HepG2 (cell line): Measurements from ENCODE around the gene TBX10. TPM values are rescaled to one million over a fixed set of nuclear protein-coding genes. Genes with fewer than 3 reads are reported as not detected.

Experiments
- ATAC-seq: fragments of 200-7000 bp; cut with Tn5 transposase; 3 replicates; pipeline ENCODE4 v1.9.1; 2020; ENCODE audit warnings: mild to moderate bottlenecking, moderate library complexity
- BruUV-seq: library from RNA; stranded (reverse); fragments of 400-500 nt; replicated peaks from 2 replicates; lab custom pipeline; 2021; lab: Mats Ljungman, UMichigan
- CTCF ChIA-PET: fragments of 300-600 bp; formaldehyde crosslinking; extraction: SDS; loops from one replicate; lab custom pipeline; 2021; ENCODE audit warnings: low total read pairs, inconsistent platforms, low intra/inter-chr PET ratio; lab: Yijun Ruan, JAX
- POLR2A ChIA-PET: fragments of 350-600 bp; sonication (Branson Sonifier 250); formaldehyde crosslinking; loops from one replicate; lab custom pipeline; 2020; ENCODE audit warnings: antibody characterized with exemption, inconsistent platforms; lab: Yijun Ruan, JAX
- DNase-seq: peaks from one replicate; pipeline ENCODE4 v3.0.0-alpha.2; 2015; ENCODE audit warnings: low spot score
- FAIRE-seq: peaks from 3 replicates; lab custom pipeline; 2011; peaks lifted over from hg19 to GRCh38; lab: Jason Lieb, UNC
- H2AFZ ChIP-seq: one replicate; pipeline ENCODE4 v1.6.1; 2011; ENCODE audit warnings: low read length, inconsistent platforms
- H3K27ac ChIP-seq: fragments of 300-600 bp; 3 replicates; pipeline ENCODE4 v1.8.0; 2011; ENCODE audit warnings: mixed run types, mild to moderate bottlenecking, mixed read lengths, low read length, inconsistent platforms; ENCODE audit not compliant: insufficient read depth; ENCODE audit errors: extremely low read length
- H3K27me3 ChIP-seq, 2 experiments: fragments of 200-600 bp in 1 of 2; 2 replicates in 1 of 2; 3 replicates in 1 of 2; pipeline versions ENCODE4 v1.6.0 to v1.8.0; 2011; ENCODE audit warnings: low read length in 2 of 2, mild to moderate bottlenecking in 2 of 2, moderate library complexity in 2 of 2, inconsistent platforms in 1 of 2; ENCODE audit not compliant: insufficient read depth in 2 of 2, control insufficient read depth in 1 of 2
- H3K36me3 ChIP-seq, 2 experiments: fragments of 200-600 bp in 1 of 2; replicated peaks in 1 of 2; 2 replicates in 1 of 2; 3 replicates in 1 of 2; pipeline versions ENCODE4 v1.5.1 to v1.8.0; 2011; ENCODE audit warnings: low read length in 2 of 2, inconsistent platforms in 1 of 2; ENCODE audit not compliant: insufficient read depth in 2 of 2, control insufficient read depth in 1 of 2
- H3K4me1 ChIP-seq: 2 replicates; pipeline ENCODE4 v1.5.1; 2012; ENCODE audit warnings: low read length, inconsistent platforms; ENCODE audit not compliant: insufficient read depth
- H3K4me2 ChIP-seq: 2 replicates; pipeline ENCODE4 v1.6.0; 2011; ENCODE audit warnings: low read depth, low read length, inconsistent platforms
- H3K4me3 ChIP-seq, 3 experiments: fragments of 200-600 bp in 1 of 3; sonication (generic), shearing (Covaris generic) in 1 of 3; replicated peaks in 1 of 3; 2 replicates each; pipeline ENCODE4 v1.5.1; 2011 to 2016; ENCODE audit warnings: low read length in 3 of 3, inconsistent platforms in 2 of 3, low read depth in 2 of 3, mild to moderate bottlenecking in 2 of 3, control low read depth in 1 of 3, mixed read lengths in 1 of 3; ENCODE audit not compliant: insufficient read depth in 1 of 3
- H3K79me2 ChIP-seq: one replicate; pipeline ENCODE4 v1.6.1; 2011; ENCODE audit warnings: low read length, inconsistent platforms; ENCODE audit not compliant: insufficient read depth
- H3K9ac ChIP-seq: 2 replicates; pipeline ENCODE4 v1.6.0; 2011; ENCODE audit warnings: mild to moderate bottlenecking, low read depth, low read length, inconsistent platforms; ENCODE audit not compliant: insufficient read depth
- H3K9me3 ChIP-seq: 2 replicates; pipeline ENCODE4 v1.5.1; 2012; ENCODE audit warnings: mild to moderate bottlenecking, low read length
- H4K20me1 ChIP-seq: 2 replicates; pipeline ENCODE4 v1.6.0; 2011; ENCODE audit warnings: inconsistent platforms, mild to moderate bottlenecking, low read length, moderate library complexity; ENCODE audit not compliant: insufficient read depth
- RBM22 ChIP-seq: fragments of 200-400 bp; formaldehyde crosslinking; optimal IDR thresholded peaks from 2 replicates; pipeline ENCODE3; 2017; ENCODE audit warnings: mild to moderate bottlenecking, low read length, moderate library complexity
- RFX5 ChIP-seq: IDR thresholded peaks from 2 replicates; pipeline ENCODE4 v1.6.1; 2011; ENCODE audit warnings: low read depth, low read length, improper control_type of control experiment
- SMAD1 ChIP-seq: sonication (generic); formaldehyde crosslinking; IDR thresholded peaks from 2 replicates; pipeline ENCODE4 v1.4.0; 2020; ENCODE audit warnings: missing genetic modification reagents, low read depth, mild to moderate bottlenecking, borderline replicate concordance
- SP5 ChIP-seq: IDR thresholded peaks from 2 replicates; pipeline ENCODE4 v1.6.1; 2016; ENCODE audit warnings: low read depth, borderline replicate concordance
- TMF1 ChIP-seq: sonication (generic); formaldehyde crosslinking; IDR thresholded peaks from 2 replicates; pipeline ENCODE4 v1.8.1; 2022; ENCODE audit warnings: low read depth, missing genetic modification reagents
- ZNF292 ChIP-seq: sonication (generic); formaldehyde crosslinking; IDR thresholded peaks from 2 replicates; pipeline ENCODE4 v1.8.1; 2022; ENCODE audit warnings: mild to moderate bottlenecking, low read depth, missing genetic modification reagents, borderline replicate concordance
- ZNF720 ChIP-seq: sonication (generic); formaldehyde crosslinking; IDR thresholded peaks from 2 replicates; pipeline ENCODE4 v1.4.0; 2020; ENCODE audit warnings: missing genetic modification reagents
- ZSCAN30 ChIP-seq: sonication (generic); formaldehyde crosslinking; IDR thresholded peaks from 2 replicates; pipeline ENCODE4 v1.5.0; 2020; ENCODE audit warnings: mild to moderate bottlenecking, missing genetic modification reagents
- WGBS: methylation state at CpG from one replicate; pipeline ENCODE4 v1.1.6; 2017; ENCODE audit warnings: low lambda C conversion rate; 5-methylcytosine and 5-hydroxymethylcytosine counted together
- in situ Hi-C: cut with HindIII; loops from 2 replicates; pipeline ENCODE4 v1.10.0; 2017; ENCODE audit warnings: low pct_unique_long_range_greater_than_20kb; ENCODE audit not compliant: extremely low pct_ligation_motif_present
- intact Hi-C: fragments of 100-400 bp; cut with micrococcal nuclease; formaldehyde crosslinking; loops from one replicate; pipeline ENCODE4 v1.10.0; 2022; ENCODE audit not compliant: unreplicated experiment
- polyA plus RNA-seq, 8 experiments: library from polyadenylated mRNA; depleted of rRNA in 3 of 8; stranded (reverse) in 7 of 8; unstranded in 1 of 8; fragments of >200 nt; fragmentation: Illumina TruSeq in 4 of 8; extraction: Trizol in 4 of 8; gene quantifications; 2 replicates each; pipeline versions ENCODE4 v1.2.1 to v1.2.3, GENCODE V29; 2011 to 2016; ENCODE audit warnings: low read depth in 4 of 8, missing spikeins in 1 of 8, mixed read lengths in 1 of 8; ENCODE audit not compliant: insufficient read depth in 1 of 8
- total RNA-seq, 5 experiments: library from RNA; depleted of rRNA; stranded (reverse); fragments of >200 nt; fragmentation: Illumina TruSeq; extraction: Trizol; gene quantifications; 2 replicates each; pipeline ENCODE4 v1.2.3, GENCODE V29; 2016; ENCODE audit warnings: low read depth in 1 of 5
- TF ChIP-seq, protein P1 (sequence below): sonication (generic); formaldehyde crosslinking; IDR thresholded peaks from 2 replicates; pipeline ENCODE4 v1.4.0; 2020; ENCODE audit warnings: missing genetic modification reagents
- TF ChIP-seq, protein P2 (sequence below): sonication (generic); formaldehyde crosslinking; IDR thresholded peaks from 2 replicates; pipeline ENCODE4; 2020; ENCODE audit warnings: missing genetic modification reagents, mild to moderate bottlenecking, borderline replicate concordance
- TF ChIP-seq, protein P3 (sequence below): sonication (generic); formaldehyde crosslinking; IDR thresholded peaks from 2 replicates; pipeline ENCODE4 v1.9.0; 2022; ENCODE audit warnings: low read depth, missing genetic modification reagents
- TF ChIP-seq, protein P4 (sequence below): sonication (generic); formaldehyde crosslinking; conservative IDR thresholded peaks from 2 replicates; pipeline ENCODE4 v1.4.0; 2020; ENCODE audit warnings: missing genetic modification reagents

TBX10 gene
- total and polyA plus RNA-seq, 2 of the 13 experiments (the other 11 are each of a cell fraction or from before 2014, with no cell fraction given) = 0.27 to 1.7 TPM

DNA sequence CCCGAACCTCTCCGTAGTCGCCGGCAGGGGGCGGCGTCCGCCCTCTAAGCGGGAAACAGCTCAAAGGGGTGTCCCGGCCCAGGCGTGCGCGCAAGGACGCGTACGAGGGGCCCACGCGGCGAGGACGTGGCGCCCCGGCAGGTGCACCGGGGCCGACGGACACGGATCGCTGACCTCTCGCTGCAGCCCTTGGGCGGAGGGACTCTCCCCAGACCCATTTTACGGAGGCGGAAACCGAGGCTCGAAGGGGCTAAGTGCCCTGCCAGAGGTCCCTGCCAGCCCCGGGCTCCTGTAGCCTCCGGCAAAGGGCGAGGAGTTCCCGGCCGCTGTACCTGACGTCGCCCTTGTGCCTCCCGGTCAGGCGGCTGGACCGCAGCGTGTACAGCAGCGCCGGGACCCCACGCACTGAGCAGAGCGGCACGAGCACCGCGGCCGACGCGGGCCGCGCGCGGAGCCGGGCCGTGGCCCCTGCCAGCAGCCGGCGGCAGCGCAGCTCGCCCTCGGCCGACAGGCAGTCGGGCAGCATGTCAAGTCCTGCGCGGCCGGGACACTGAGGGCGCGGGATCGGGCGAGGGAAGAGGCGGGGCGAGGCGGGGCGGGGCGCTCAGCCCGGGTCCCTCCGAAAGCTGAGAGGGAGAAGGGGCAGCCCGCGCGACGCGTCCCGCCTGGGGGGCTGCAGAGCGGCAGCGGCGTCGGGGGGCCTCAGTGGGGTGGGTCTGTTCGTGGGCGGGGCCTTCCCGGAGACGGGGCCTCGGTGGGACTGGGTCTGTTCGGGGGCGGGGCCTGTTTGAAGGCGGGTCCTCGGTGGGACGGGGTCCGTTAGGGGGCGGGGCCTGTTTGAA is 10.0 kb downstream of the TBX10 start, which contains the start of gene NUDT8:
TSS of gene NUDT8 (minus strand) at position 552 of the 842 bp plus-strand sequence. CDS start at position 526, 26 bp downstream.
- H3K9ac ChIP-seq = peak within 1 kb of the TSS; percentile 78
- CTCF ChIA-PET = interaction anchor here (1.0 to 2.1 kb wide), 3 partner anchors 14 to 30 kb away, joined by 5 to 16 read pairs (median 13); no protein-coding TSS in a partner anchor
- intact Hi-C loops (loop anchor here (1.0 kb wide), 1 partner anchor 30 kb away; no protein-coding TSS in a partner anchor), in situ Hi-C loops (no loop called here)
- no peaks in the 10 kb centered on the region for H3K36me3 ChIP-seq
- no peaks in the 10 kb centered on the region for H3K79me2 ChIP-seq
- peak within 1 kb of the TSS; percentile 54 to 86 (median 71) for H3K4me3 ChIP-seq
- H3K4me1 ChIP-seq = peaks cover 56% of the 10 kb centered on the region
- peak; percentile 65 for DNase-seq
- WGBS = 3% methylated on average over 14 of the region's 102 CpGs
- H3K4me2 ChIP-seq = peak within 1 kb of the TSS; percentile 91
- H3K27ac ChIP-seq = peak within 1 kb of the TSS; percentile 84
- H2AFZ ChIP-seq = no peak within 1 kb of the TSS
- POLR2A ChIA-PET = interaction anchor here (1.0 to 4.8 kb wide), 19 partner anchors 10 to 276 kb away, joined by 3 to 52 read pairs (median 6); partner anchors contain the start of genes ACY3, AIP, POLD4 and PPP1CA
- no peaks in the 10 kb centered on the region for H3K9me3 ChIP-seq
- no TSS peak for BruUV-seq
- H4K20me1 ChIP-seq = no peaks in the 10 kb centered on the region
- FAIRE-seq = no peak
- ATAC-seq = peak; percentile 61
- H3K27me3 ChIP-seq = no peaks in the 10 kb centered on the region; a peak in 1 of 5 replicates
- TF ChIP-seq, protein P1, sequence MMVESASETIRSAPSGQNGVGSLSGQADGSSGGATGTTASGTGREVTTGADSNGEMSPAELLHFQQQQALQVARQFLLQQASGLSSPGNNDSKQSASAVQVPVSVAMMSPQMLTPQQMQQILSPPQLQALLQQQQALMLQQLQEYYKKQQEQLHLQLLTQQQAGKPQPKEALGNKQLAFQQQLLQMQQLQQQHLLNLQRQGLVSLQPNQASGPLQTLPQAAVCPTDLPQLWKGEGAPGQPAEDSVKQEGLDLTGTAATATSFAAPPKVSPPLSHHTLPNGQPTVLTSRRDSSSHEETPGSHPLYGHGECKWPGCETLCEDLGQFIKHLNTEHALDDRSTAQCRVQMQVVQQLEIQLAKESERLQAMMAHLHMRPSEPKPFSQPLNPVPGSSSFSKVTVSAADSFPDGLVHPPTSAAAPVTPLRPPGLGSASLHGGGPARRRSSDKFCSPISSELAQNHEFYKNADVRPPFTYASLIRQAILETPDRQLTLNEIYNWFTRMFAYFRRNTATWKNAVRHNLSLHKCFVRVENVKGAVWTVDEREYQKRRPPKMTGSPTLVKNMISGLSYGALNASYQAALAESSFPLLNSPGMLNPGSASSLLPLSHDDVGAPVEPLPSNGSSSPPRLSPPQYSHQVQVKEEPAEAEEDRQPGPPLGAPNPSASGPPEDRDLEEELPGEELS = 0 out of 2 replicates have a peak, but pooled peaks have one; percentile 22
- TF ChIP-seq, protein P2, sequence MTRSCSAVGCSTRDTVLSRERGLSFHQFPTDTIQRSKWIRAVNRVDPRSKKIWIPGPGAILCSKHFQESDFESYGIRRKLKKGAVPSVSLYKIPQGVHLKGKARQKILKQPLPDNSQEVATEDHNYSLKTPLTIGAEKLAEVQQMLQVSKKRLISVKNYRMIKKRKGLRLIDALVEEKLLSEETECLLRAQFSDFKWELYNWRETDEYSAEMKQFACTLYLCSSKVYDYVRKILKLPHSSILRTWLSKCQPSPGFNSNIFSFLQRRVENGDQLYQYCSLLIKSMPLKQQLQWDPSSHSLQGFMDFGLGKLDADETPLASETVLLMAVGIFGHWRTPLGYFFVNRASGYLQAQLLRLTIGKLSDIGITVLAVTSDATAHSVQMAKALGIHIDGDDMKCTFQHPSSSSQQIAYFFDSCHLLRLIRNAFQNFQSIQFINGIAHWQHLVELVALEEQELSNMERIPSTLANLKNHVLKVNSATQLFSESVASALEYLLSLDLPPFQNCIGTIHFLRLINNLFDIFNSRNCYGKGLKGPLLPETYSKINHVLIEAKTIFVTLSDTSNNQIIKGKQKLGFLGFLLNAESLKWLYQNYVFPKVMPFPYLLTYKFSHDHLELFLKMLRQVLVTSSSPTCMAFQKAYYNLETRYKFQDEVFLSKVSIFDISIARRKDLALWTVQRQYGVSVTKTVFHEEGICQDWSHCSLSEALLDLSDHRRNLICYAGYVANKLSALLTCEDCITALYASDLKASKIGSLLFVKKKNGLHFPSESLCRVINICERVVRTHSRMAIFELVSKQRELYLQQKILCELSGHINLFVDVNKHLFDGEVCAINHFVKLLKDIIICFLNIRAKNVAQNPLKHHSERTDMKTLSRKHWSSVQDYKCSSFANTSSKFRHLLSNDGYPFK (CRISPR knock-in tag) = no peak; the same call in 1 of the 2 replicates
- TF ChIP-seq, protein P3, sequence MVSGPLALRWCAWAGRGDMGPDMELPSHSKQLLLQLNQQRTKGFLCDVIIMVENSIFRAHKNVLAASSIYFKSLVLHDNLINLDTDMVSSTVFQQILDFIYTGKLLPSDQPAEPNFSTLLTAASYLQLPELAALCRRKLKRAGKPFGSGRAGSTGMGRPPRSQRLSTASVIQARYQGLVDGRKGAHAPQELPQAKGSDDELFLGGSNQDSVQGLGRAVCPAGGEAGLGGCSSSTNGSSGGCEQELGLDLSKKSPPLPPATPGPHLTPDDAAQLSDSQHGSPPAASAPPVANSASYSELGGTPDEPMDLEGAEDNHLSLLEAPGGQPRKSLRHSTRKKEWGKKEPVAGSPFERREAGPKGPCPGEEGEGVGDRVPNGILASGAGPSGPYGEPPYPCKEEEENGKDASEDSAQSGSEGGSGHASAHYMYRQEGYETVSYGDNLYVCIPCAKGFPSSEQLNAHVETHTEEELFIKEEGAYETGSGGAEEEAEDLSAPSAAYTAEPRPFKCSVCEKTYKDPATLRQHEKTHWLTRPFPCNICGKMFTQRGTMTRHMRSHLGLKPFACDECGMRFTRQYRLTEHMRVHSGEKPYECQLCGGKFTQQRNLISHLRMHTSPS (CRISPR knock-in tag) = no peak
- no peak for TF ChIP-seq SMAD1 (CRISPR knock-in tag)
- no peak for TF ChIP-seq ZSCAN30 (CRISPR knock-in tag)
- TF ChIP-seq RFX5 = no peak
- no peak for TF ChIP-seq SP5 (CRISPR knock-in tag)
- no peak for TF ChIP-seq ZNF720
- TF ChIP-seq, protein P4, sequence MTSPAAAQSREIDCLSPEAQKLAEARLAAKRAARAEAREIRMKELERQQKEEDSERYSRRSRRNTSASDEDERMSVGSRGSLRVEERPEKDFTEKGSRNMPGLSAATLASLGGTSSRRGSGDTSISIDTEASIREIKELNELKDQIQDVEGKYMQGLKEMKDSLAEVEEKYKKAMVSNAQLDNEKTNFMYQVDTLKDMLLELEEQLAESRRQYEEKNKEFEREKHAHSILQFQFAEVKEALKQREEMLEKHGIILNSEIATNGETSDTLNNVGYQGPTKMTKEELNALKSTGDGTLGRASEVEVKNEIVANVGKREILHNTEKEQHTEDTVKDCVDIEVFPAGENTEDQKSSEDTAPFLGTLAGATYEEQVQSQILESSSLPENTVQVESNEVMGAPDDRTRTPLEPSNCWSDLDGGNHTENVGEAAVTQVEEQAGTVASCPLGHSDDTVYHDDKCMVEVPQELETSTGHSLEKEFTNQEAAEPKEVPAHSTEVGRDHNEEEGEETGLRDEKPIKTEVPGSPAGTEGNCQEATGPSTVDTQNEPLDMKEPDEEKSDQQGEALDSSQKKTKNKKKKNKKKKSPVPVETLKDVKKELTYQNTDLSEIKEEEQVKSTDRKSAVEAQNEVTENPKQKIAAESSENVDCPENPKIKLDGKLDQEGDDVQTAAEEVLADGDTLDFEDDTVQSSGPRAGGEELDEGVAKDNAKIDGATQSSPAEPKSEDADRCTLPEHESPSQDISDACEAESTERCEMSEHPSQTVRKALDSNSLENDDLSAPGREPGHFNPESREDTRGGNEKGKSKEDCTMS = no peak
- TF ChIP-seq RBM22 = no peak
- no peak for TF ChIP-seq TMF1 (CRISPR knock-in tag)
- TF ChIP-seq ZNF292 (CRISPR knock-in tag) = no peak
